ENCODE data around the gene TPR.

Gene TPR

DNA sequence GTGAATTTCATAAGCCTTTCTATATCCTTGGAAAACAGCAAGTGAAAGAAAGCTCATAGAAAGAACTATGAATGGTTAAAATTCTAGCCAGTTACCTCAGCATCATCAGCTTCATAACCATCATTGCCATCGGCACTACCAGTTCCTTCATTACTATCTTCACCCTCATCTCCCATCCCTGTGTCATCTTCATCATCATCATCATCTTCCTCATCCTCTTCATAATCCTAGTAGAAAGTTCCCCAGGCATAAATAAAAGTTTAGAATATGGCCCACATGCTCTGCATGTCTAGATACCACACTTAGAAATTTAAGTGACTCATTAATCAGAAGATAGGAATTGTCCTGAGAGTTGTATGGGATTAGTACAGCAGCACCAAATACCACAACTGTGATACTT is 49.0 kb downstream of the TPR start:
- DNase-seq = no peak

DNA sequence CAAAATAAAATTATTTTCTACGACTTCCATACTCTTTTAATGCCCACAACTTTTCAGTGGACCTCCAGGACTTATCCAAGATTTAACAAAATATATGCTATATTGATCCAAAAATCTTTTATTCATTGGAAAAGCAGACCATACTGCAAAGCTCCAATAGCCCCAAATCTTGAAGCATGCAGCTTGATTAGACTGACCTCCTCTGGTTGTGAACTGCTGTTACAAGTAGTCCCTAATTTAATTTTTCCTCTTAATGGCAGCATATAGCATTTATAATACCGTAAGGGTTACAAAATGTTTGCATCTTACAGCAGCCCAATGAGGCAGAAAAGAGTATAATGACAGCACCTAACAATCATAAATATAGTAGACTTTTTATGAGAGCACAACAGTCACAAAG is 49.8 kb downstream of the TPR start:
- DNase-seq = peak; percentile 44

DNA sequence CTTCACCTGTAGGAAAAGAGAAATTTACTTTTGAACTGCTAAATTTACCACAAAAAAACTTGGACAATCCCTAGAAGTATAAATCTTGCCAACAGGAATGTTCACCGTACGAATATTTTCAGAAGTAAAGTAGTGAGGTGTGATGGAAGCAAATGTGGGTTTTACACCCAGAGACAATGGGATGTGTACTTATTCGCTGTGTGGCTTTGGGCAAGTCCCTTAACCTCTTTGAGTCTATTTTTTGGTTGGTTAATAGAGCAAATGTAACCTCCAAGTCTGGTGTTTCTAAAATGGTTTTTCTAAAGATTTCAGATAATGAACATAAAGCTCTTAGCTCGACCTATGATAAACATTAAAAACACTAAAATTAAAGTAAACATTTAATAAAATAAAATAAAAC is 51.2 kb downstream of the TPR start:
- DNase-seq = no peak

DNA sequence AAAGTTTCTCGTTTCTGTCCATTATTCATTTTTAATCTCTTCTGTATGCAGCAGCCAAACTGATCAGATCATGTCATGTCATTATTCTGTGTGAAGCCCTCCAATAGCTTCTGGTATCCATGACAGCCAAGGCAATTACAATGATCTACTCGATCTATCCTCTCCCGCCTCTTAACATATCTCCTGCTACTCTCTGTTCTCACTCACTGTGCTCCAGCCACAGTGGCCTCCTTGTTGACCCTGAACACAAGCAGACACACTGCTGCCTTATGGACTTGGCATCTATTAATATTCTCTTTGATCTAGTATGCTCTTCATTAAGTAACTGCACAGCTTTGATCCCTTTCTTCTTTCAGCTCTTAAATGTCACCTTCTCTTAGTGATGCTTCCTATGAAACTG is 59.5 kb downstream of the TPR start:
- no peak for DNase-seq

DNA sequence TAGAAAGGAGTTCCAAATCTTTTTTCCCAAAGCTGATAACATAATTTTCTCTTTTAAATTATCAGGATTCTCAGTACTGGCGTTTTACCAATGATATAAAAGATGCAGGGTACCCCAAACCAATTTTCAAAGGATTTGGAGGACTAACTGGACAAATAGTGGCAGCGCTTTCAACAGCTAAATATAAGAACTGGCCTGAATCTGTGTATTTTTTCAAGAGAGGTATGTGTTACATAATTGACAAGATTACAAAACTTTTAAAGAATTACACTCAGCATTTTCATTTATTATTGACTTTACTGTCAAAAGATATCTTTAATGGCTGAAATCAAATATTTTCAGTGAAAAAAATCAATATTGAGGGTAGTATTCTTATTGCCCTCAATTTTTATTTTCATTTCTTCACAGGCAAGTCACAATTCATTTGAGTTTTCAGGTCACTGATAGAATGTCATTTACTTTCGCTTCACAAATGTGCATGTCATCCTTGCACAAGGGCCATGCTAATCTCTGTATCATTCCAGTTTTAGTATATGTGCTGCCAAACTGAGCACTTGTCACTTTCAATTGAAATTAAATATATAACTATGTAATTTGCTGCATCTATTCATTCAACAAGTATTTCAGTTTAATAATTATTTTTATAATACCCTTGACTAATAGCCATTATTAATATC is 63.5 kb downstream of the TPR start:
- peak; percentile 65 for DNase-seq

DNA sequence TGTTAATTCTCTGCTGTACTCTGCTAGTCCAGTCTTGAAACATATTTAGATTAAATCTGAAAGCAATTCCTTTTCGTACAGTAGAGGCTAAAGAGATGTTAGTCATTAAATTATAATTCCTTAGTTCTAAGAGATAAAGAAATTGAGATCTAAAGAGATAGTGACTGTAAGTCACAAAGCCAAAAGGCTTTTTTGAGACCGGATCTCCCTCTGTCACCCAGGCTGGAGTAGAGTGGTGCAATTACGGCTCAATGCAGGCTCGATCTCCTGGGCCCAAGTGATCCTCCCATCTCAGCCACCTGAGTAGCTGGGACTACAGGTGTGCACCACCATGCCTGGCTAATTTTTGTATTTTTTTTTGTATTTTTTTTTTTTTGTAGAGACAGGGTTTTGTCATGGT is 64.7 kb downstream of the TPR start:
- DNase-seq = no peak

DNA sequence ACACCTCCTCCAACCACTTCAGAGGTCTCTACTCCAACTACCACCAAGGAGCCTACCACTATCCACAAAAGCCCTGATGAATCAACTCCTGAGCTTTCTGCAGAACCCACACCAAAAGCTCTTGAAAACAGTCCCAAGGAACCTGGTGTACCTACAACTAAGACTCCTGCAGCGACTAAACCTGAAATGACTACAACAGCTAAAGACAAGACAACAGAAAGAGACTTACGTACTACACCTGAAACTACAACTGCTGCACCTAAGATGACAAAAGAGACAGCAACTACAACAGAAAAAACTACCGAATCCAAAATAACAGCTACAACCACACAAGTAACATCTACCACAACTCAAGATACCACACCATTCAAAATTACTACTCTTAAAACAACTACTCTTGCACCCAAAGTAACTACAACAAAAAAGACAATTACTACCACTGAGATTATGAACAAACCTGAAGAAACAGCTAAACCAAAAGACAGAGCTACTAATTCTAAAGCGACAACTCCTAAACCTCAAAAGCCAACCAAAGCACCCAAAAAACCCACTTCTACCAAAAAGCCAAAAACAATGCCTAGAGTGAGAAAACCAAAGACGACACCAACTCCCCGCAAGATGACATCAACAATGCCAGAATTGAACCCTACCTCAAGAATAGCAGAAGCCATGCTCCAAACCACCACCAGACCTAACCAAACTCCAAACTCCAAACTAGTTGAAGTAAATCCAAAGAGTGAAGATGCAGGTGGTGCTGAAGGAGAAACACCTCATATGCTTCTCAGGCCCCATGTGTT is 66.6 kb downstream of the TPR start:
- DNase-seq = no peak

DNA sequence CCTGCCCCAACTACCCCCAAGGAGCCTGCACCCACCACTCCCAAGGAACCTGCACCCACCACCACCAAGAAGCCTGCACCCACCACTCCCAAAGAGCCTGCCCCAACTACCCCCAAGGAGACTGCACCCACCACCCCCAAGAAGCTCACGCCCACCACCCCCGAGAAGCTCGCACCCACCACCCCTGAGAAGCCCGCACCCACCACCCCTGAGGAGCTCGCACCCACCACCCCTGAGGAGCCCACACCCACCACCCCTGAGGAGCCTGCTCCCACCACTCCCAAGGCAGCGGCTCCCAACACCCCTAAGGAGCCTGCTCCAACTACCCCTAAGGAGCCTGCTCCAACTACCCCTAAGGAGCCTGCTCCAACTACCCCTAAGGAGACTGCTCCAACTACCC is 67.6 kb downstream of the TPR start:
- no peak for DNase-seq

DNA sequence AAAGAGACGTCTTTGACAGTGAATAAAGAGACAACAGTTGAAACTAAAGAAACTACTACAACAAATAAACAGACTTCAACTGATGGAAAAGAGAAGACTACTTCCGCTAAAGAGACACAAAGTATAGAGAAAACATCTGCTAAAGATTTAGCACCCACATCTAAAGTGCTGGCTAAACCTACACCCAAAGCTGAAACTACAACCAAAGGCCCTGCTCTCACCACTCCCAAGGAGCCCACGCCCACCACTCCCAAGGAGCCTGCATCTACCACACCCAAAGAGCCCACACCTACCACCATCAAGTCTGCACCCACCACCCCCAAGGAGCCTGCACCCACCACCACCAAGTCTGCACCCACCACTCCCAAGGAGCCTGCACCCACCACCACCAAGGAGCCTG is 68.5 kb downstream of the TPR start:
- no peak for DNase-seq

DNA sequence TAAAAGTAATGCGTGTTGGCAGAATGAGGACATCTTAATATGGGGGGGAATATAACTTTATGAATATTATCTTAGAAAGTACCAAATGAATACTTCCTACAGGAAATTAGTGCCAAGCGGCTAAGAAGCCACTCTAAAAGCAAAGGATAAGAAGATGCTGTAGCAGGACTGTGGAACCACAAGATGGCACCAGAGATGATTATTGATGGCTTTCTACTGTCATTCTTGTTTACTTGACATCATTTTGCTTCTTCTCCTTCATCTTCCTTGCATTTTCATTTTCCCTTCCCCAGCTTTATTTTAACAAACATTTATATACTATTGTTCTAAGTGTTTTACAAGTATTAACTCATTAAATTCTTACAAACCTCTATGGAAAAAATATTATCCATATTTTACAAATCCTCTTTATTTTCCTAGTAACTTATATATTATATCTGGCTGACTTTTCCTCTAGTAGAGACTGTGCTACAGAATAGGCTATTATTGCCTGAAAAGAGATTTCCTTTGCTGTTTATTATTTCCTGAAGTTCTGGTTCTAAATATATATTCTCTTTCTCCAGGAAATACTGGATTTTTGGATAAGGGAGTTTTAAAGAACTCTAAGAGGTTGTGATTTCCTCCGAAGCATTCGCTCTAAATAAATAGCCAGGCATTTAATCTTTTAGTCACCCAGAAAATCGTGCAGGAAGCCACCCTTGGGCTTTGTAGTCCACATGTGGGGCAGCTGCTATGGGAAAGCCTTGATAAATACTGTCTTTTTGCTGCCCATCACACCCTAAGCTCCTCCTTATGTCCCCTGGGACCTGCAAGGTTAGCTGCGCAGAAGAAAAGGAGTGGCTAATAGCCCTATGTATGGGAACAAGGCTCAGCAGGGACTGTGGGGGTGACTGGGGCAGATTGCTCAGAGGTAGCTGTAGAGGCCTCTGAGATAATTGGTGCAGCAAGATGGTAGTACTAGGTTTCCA is 69.8 kb downstream of the TPR start:
- peak; percentile 71 for DNase-seq

DNA sequence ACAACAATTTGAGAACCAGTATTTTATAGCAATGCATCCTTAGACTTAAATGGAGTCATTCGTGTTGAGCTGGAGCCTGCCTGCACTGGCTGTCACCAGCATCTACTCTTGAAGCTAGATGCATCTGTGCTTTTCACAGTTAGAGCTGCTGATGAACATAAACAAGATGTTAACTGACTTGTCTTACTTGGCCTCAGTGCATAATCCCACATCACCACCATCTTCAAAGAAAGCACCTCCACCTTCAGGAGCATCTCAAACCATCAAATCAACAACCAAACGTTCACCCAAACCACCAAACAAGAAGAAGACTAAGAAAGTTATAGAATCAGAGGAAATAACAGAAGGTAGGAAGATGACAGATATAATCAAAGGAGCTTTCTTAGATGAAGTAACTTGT is 71.1 kb downstream of the TPR start:
- no peak for DNase-seq

DNA sequence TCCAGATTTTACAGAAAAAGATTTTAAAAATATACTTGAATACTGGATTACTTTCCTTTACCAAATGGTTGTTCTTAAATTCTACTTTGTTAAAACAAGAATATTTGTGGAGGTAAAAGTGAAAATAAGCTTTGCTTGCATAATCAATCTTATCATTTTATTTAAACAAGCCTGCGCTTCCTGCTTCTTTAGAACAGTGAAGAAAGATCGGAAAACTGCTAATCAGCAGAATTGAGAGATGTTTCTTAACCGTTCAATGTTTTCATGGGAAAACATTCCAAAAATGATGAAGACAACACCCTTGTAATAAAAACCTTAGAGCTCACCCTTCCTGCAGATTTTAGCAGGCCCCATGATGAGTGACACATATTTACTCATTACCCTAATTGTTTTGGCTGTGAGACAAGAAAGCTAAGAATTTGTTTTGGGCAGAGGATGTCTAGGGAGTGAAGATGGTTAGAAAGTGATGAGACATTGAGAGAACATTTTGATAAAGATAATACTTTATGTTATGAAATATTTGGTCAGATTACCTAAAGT is 72.6 kb downstream of the TPR start:
- DNase-seq = no peak

DNA sequence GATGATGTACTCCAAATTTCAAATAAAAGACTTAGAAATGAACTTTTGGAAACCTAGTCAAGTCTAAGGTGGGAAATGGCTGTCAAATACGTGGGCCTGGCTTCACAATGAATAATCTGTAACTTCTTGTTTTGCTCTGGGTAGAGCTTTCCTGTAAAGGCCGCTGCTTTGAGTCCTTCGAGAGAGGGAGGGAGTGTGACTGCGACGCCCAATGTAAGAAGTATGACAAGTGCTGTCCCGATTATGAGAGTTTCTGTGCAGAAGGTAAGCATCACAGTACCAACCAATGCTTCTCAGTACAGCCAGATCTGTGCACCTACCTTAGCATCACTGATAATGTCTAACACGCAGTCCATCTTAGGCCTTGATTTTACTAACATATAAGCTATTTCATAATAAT is 73.6 kb downstream of the TPR start:
- no peak for DNase-seq

DNA sequence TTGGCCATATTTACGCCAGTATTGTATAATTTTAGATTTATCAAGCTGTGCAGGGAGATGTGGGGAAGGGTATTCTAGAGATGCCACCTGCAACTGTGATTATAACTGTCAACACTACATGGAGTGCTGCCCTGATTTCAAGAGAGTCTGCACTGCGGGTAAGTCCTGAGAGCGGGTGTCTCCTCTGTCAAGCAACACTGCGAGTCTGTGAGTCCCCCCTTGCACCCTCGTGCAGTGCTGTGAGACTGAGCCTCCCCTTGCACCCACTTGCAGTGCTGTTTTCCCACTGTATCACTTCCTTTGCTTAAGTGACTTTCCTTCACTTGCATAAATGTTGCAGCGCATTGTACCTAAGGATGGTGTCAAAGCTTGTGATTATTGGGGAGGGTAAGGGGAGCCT is 75.0 kb downstream of the TPR start:
- DNase-seq = no peak

DNA sequence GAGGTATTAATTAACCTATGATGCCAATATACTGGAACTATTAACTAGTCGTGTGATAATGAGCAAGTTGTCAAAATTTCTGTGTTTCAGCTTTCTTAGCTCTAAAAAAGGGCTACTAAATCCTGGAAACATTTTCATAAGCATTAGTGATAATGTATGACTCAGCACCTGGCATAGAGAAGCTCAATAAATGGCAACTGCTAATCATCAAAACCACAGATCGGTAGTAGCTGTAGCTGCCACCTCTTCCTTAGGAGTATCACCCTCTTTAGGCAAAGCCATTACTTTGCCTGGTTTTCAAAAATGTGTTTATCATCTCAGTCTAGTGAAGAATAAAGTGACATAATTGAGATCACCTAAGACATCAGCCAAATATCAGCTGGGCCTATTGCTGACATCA is 75.5 kb downstream of the TPR start:
- no peak for DNase-seq

DNA sequence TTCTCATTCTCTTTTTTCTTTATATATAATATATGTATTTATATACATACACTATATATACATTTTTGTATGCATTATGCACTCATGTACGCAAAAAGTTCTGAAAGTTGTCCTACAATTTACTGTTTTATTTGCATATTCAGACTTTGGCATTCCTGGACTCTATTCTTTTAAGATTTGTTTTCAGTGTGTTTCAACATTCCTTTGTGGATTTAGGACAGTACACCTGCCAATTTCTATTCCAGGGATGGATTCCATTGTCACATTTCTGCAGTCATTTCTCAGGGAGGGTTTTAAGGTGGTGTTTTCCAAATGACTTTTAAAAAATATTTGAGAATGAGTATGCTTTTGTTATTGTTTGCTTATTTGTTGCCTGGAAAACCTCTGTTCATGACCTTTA is 76.2 kb downstream of the TPR start:
- DNase-seq = no peak

DNA sequence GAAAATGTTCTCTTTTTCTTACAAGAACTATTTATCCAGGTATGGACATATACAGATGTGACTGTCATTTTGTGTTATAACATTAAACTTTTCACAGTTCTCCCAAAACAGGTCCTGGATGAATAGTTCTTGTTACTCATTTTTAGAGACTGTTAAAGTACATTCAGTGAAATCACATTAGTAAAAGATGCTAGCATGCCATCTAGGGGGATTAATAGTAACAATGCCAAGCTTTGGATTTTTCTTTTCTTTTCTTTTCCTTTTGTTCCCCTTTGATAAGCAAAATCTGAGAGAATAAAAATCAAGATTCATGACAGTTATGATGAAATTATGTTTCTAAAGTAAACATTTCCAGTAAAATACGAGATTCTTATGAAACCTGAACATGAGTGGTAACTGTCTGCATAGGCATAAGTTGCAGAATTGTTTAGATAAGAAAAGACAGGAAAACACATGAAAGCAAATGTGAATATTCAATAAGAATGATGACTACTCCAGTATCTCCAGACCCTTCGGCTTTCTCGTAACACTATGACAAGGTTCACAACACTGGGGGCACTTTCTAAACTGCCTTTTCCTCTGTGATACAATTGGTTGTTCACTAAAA is 77.5 kb downstream of the TPR start:
- DNase-seq = peak; percentile 53

DNA sequence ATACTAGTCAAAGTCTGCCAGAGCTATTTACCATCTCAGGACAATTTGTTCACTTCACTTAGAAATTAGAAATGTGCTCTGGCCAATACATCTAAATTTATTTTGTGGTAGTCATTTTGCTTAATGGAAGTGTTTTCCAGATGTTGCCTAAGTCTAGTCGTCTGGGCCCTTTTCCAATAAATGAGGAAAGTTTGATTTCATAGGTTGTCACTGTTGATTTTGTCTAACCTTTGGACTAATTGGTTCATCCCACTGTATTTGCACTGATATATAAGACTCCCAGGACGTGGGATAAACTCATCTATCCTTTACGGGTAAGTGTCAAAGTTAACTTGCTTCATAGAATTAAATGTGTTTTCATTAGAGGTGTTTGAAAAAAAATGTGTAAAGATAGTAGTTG is 79.1 kb downstream of the TPR start, which contains the start of gene PRG4:
PRG4 (plus strand) TSS at position 300 of the 400 bp plus-strand sequence.
- DNase-seq = no peak

DNA sequence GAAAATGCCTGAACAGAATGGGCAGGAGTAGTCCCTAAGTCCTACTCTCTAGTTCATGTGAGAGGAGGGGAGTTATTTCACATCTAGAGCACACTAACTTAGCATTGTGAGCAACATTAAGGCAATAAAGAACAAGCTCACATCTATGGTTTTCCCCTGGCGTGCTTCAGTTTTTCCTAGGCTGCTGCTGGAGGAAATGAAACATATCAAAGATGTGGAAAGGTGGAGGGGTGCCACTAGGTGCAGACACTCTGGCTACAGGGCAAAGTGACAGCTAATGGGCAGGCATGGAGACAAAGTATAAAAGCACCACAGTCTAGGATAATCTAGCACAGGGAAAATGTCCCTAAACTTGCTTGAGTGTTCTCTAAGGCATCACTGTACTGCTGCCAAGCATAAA is 82.2 kb downstream of the TPR start:
- no peak for DNase-seq

DNA sequence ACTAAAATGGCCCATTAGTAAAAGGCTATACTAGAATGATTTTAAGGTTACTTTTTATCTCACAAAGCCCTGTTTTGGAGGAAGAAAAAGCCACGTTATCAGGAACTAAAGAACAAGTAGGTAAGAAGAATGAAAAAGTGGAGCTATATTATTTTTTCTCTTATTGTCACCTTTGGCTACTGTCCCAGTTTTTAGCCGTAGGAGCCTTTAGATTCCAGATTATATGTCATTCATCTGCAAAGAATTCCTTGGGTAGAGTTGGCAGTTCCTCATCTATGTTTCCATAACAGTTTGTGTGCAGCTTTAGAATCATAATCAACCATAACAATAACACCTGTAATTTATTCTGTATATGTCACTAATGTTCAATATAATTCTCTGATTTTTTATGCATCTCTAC is 83.8 kb downstream of the TPR start:
- no peak for DNase-seq

DNA sequence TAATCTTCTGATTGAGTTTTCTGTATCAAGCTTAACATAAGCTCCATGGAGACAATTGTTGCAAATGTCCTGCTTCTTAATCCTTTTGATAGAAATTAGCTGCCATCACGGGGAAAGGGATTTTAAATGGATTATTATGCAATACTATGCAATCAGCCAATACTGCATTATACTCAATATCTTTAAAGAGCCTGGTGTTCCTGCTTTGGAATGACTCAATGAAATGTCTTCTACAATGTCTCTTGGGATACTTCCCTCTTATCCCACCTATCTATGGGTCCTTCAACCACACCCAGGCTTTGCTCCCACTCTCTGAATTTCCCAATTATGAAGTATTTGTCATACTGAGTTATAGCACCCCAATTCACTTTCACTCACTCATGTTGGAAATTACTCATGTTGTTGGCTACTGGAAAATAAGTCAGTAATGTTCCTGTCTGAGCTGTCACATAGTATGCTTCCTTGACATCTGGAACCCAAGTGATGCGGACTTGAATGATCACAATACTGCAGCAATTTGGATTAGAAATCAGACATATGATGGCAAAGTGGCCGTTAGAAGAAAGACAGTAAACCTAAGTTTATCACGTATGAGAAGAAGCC is 85.0 kb downstream of the TPR start:
- peak; percentile 48 for DNase-seq

DNA sequence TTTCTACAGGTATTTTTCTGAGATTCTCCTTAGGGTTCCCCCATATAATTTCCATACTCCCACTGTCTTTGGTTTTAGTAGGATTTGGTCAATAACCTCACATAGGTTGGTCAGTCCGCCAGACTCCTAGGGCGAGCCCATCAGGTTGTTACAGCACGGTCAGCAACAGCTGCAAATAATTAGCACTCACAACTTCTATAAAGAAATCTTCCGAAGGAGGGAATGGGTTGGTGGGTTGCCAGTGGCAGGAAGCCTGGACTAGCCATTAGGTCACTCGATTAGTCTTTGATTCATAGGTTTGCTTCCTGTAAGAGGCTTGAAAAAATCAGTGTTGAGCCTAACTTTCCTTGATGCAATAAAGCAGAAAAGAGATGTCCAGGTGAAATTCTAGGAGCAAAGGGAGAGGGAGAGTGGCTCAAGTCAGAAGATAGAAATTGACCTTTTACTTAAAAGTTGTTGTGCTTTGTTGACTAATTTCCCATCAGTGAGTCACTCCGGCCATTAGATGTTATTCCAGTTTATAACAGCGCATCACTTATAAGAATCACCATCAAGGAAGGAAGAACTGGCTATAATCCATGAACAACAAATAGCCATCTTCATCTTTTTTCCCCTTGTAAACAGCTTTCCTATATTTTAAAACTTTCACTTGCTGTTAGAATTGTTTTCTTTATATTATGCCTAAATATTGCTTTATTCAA is 88.3 kb downstream of the TPR start:
- DNase-seq = no peak

All from OCI-M1 (cell line).